ENCODE measurements around the gene DMC1. TPM values are rescaled to one million over a fixed set of nuclear protein-coding genes. Genes with fewer than 3 reads are reported as not detected.
A peak's percentile ranks its signal among the peaks of the same experiment; 100 is the strongest.

DMC1 gene
- total RNA-seq, 1 experiment from 2014 or later = 107 TPM

GRCh38 chr22:38569181-38569971 is 607 bp downstream of the DMC1 start:
- DNase-seq (ENCODE audit: low spot score) = peak; percentile 22
- in situ Hi-C loops (cut with HindIII; ENCODE audit: low sequenced_read_pairs) = no loop called here

DNA sequence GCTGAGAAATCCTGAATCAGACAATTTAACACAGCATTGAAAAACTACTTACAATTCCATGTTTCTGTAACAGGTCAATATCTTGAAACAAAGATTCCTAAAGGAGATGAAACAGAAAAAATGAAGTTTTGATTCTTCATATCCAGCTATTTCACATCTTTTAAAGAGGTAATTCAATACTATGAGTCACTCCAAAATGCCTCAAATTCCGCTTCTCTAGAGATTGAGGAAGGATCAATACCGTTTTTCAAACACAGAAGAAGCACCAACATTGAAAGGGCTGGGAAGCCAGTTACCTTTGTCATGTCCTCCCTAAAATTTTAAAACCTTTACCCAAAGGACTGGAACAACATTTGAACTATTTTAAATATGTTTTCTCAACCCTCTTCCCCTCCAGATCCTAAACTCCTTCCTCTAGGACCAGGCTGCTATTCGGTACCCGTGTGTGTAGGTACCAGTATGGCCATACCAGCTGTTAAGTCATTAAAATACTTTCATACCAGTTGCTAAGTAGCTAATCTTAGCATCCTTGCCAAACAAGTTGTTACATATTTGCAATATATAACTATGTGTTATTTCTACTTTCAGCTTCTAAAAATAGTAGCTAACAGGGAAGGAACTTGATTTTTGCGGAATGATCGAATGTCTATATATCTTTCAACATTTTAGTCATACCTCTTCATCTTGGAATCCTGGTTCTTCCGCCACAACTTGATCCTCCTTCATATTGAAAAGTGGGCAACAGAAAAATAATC is 2.3 kb downstream of the DMC1 start:
- in situ Hi-C loops (cut with HindIII; ENCODE audit: low sequenced_read_pairs) = no loop called here

GRCh38 chr22:38566726-38567504 is 3.1 kb downstream of the DMC1 start:
- in situ Hi-C loops (cut with HindIII; ENCODE audit: low sequenced_read_pairs) = no loop called here
- peak; percentile 82 for DNase-seq (ENCODE audit: low spot score)

More for the DNA sequence above, 2.3 kb downstream of the DMC1 start:
- no peak for DNase-seq (ENCODE audit: low spot score)

- in situ Hi-C loops (cut with HindIII; ENCODE audit: low sequenced_read_pairs) = no loop called here
- DNase-seq (ENCODE audit: low spot score) = no peak
Observed at GRCh38 chr22:38565441-38565840, 4.5 kb downstream of the DMC1 start.

DNA sequence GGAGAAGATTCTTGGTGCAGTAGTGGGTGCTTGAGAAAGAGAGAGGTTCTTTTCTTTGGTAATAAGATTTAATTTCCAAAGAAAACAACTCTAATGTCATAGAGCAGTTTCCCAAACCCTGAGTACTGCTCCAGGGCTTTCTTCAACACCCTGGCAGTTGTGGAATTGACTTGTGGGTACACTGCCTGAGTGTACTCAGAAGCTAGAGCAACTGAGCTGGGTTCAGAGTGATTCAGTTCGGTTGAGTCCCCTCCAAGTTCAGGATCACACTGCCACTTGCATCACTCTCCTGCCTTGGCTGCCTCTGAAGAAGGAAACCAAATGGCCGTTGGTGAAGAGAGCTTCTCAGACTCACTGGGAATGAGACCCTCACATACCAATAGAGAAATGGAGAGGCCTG is 5.3 kb downstream of the DMC1 start:
- DNase-seq (ENCODE audit: low spot score) = no peak
- in situ Hi-C loops (cut with HindIII; ENCODE audit: low sequenced_read_pairs) = no loop called here

DNA sequence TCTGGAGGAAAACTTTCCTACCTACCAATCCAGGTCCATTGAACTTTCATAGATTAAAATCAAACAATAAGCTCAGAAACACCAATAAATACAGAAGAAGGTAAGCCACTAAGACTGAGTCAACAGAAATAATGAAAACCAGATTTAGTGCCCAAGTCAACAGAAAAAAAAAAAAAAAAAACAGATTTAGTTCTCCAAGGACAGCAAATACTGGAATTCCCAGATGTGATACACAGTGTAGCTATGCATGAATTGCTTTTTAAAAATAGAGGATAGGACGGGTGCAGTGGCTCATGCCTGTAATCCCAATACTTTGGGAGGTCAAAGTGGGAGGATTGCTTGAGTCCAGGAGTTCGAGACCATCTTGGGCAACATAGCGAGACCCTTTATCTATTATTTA is 15.7 kb downstream of the DMC1 start:
- DNase-seq (ENCODE audit: low spot score) = no peak
- in situ Hi-C loops (cut with HindIII; ENCODE audit: low sequenced_read_pairs) = no loop called here

DNA sequence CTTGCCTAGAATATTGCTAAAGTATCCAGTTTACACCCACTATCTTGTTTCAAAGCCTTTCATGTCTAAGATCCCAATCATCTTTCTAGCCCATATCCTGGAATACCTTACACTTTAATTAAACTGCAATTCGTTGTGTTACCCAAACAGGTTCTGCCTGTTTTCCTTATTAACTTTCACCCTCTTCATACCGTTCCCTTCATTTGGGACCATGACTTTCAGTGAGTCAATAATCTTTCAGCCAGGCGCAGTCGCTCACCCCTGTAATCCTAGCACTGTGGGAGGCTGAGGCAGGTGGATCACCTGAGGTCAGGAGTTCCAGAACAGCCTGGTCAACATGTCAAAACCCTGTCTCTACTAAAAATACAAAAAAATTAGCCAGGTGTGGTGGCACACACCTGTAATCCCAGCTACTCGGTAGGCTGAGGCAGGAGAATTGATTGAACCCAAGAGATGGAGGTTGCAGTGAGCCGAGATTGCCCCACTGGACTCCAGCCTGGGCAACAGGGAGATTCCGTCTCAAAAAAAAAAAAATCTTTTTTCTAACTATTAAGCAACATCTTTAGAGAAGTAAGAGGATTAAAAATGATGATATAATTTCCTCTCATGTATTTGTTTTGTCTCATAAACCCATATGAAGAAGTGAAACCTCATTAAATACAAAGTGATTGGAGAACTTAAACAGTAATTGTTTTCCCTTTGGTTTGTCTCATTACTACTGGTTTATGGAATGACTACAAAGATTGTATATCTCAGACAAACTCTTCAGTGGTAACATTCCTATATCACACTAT is 20.7 kb downstream of the DMC1 start:
- in situ Hi-C loops (cut with HindIII; ENCODE audit: low sequenced_read_pairs) = no loop called here

GRCh38 chr22:38540701-38541100 is 29.3 kb downstream of the DMC1 start:
- in situ Hi-C loops (cut with HindIII; ENCODE audit: low sequenced_read_pairs) = no loop called here
- no peak for DNase-seq (ENCODE audit: low spot score)

More for the DNA sequence above, 20.7 kb downstream of the DMC1 start:
- no peak for DNase-seq (ENCODE audit: low spot score)

DNA sequence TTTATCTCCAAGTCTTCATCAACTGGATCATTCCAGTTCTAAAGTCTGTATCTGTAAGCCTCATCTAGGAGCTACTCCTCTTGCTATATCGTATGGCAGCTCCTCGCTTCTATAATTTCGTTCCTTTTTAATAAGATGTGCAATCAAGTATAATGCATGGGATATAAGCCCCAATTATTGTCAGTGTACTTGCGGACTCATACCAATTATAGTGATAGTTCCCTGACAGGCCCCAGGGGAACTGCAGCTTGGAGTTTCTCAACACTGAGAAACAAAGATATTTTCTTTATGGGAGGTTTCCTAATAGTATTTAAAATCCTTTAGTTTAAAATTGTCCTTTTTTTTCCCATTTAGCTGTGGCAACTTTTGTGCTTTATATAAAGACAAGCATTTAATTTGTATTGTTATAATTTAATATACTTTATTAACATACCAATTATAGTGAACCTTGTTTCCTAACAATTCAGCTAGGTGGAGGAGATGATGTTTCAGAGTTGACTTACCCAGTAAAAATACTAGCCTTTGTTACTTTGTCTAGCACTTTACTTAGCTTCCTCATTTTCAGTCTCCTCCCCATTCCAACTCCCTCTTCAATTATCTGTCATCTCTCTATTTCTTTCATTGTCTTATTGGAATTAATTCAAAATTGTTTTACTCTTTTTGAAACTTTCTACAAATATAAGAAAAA is 38.6 kb downstream of the DMC1 start:
- in situ Hi-C loops (cut with HindIII; ENCODE audit: low sequenced_read_pairs) = no loop called here
- no peak for DNase-seq (ENCODE audit: low spot score)

DNA sequence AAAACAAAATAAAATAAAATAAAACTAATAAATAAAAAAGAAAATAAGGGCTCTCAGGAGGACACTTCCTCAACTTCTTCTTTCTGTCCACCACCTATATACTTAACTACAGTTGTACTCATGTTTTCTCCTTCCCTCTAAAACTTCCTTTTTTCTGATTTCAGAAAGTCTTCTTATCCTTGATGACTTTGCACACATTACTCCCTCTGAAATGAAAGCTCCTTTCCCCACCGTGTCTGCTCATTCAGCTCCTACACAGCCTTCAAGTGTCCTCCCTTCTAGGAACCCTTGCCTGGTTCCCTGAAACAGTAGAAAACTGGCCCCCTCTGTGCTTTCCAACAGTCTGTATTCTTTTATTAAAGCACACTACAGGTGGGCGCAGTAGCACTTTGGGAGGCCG is 45.6 kb downstream of the DMC1 start:
- in situ Hi-C loops (cut with HindIII; ENCODE audit: low sequenced_read_pairs) = no loop called here
- DNase-seq (ENCODE audit: low spot score) = no peak

GRCh38 chr22:38523479-38523878 is 46.5 kb downstream of the DMC1 start:
- in situ Hi-C loops (cut with HindIII; ENCODE audit: low sequenced_read_pairs) = no loop called here
- DNase-seq (ENCODE audit: low spot score) = no peak

GRCh38 chr22:38523029-38523428 is 47.0 kb downstream of the DMC1 start:
- in situ Hi-C loops (cut with HindIII; ENCODE audit: low sequenced_read_pairs) = no loop called here
- DNase-seq (ENCODE audit: low spot score) = no peak

DNA sequence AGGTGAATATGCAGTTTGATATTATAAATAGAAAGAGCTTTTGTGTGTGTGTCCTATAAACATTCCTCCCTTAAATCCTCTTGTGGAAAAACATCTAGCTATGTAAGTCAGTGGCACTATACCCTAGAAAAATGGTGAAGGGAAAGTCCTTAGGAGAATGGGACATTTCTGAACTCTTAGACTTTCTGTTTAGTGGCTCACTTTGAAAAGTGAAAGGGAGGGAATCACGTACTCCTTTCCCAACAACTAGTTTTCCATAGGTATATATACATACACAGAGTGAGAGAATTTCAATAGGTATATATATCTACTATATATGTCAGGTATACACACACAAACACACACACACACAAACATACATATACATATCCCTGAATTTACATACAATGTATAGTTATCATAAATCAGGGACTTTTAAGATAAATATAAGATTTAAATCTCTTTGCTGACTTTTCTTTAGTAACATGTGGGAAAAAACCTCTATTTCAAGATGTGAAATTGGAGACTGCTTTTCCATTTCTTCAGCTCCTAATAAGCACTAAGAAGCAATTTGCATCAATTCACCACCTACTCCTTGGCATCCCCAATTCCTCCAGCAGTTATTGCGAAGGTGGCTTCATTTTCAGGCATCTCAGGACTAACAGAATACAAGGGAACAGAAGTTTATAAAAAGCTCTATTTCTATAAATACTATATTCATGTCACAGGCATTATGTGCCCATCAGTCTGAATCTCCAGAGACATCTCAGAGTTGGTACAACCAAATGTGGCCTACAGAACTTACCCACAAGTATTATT is 50.3 kb downstream of the DMC1 start:
- in situ Hi-C loops (cut with HindIII; ENCODE audit: low sequenced_read_pairs) = no loop called here
- DNase-seq (ENCODE audit: low spot score) = no peak

DNA sequence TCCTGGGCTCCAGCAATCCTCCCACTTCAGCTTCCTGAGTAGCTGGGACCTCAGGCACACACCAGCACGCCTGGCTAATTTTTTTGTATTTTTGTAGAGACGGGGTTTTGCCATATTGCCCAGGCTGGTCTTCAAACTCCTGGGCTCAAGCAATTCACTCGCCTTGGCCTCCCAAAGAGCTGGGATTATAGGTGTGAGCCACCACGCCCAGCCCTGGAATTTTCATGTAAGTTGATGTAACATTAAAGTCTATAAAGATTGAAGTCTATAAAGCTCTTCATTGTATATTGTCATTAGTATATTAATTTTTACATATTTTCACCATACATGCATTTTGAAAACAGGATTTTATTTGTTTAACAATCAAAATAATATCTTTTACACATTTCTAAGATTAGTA is 51.4 kb downstream of the DMC1 start:
- in situ Hi-C loops (cut with HindIII; ENCODE audit: low sequenced_read_pairs) = no loop called here
- DNase-seq (ENCODE audit: low spot score) = no peak

DNA sequence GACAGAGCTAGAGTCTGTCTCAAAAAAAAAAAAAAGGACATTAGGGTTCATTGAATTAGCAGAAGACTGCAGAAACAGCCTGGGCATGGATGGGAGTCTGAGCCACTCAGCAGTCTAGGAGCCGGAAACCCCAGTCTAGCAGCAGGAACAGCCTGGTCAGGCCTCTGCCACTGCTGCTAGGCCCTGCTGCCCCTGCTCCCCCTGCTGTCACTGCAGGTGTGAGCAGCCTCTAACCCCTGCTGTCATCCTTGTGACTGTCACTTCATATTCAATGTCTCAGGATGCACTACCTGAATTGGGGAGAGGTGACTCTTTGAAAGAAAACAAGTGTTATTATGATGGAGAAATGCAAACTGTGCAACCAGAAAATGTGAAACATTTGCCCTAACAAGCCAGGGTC is 56.9 kb downstream of the DMC1 start:
- DNase-seq (ENCODE audit: low spot score) = peak; percentile 29
- in situ Hi-C loops (cut with HindIII; ENCODE audit: low sequenced_read_pairs) = no loop called here

DNA sequence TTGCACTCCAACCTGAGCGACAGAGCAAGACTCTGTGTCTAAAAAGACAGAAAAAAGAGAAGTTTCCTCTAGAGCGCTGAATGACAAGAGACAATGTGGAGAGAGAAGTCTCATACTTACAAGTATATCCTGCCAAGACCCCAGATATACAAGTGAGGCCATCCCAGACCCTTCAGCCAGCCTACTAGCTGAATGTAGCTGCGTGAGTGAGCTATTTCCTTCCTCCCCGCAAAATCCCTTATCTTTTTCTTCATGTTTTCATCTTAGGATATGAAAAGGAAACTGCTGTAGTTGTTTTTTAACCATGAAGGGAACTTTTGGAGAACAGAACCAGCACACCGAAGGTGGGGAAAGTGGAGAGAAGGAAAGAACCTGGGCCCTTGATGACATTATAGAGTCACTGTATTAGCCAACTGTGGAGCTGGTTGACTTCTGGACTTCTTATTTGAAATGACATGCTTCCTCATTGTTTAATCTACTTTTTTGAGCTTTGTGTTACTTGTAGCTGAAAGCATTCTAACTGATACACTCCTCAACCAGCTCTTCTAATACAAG is 59.5 kb downstream of the DMC1 start:
- DNase-seq (ENCODE audit: low spot score) = no peak
- in situ Hi-C loops (cut with HindIII; ENCODE audit: low sequenced_read_pairs) = no loop called here

- peak; percentile 99 for DNase-seq (ENCODE audit: low spot score)
Observed at GRCh38 chr22:38506118-38506962, 63.6 kb downstream of the DMC1 start, which contains the start of gene DDX17. Gene DDX17, minus strand, starts transcription at chr22:38506311.

More at GRCh38 chr22:38506118-38506962, 63.6 kb downstream of the DMC1 start, which contains the start of gene DDX17:
- in situ Hi-C loops (cut with HindIII; ENCODE audit: low sequenced_read_pairs) = no loop called here

Measured in G401 (cell line).